Ascending aorta (tissue), 2 donors: Measurements from ENCODE around the gene BCR. TPM values are rescaled to one million over a fixed set of nuclear protein-coding genes. Genes with fewer than 3 reads are reported as not detected.
A peak's percentile ranks its signal among the peaks of the same experiment; 100 is the strongest.

Experiments used
- DNase-seq, 2 donors: peaks; one replicate each; pipeline ENCODE4 v3.0.0-alpha.2; 2019; ENCODE audit warnings: low spot score in 2 of 2
- H3K27ac ChIP-seq, 2 donors: fragments of 200-600 bp; sonication (generic); one replicate each; pipeline ENCODE4 v1.5.1; 2016 to 2017; ENCODE audit warnings: mild to moderate bottlenecking in 1 of 2
- H3K27me3 ChIP-seq: fragments of 200-600 bp; sonication (generic); one replicate; pipeline ENCODE4 v1.5.1; 2017
- H3K36me3 ChIP-seq, 2 donors: fragments of 200-600 bp; sonication (generic); one replicate each; pipeline ENCODE4 v1.5.1; 2016
- H3K4me1 ChIP-seq, 2 donors: fragments of 200-600 bp; sonication (generic); one replicate each; pipeline ENCODE4 v1.5.1; 2016 to 2017; ENCODE audit warnings: mild to moderate bottlenecking in 1 of 2
- H3K4me3 ChIP-seq, 2 donors: fragments of 200-600 bp; sonication (generic); one replicate each; pipeline ENCODE4 v1.5.1; 2016 to 2017; ENCODE audit warnings: mild to moderate bottlenecking in 1 of 2
- H3K9me3 ChIP-seq, 2 donors: fragments of 200-600 bp; sonication (generic); one replicate each; pipeline ENCODE4 v1.5.1; 2016
- intact Hi-C: fragments of 100-400 bp; cut with DNase I; formaldehyde crosslinking; loops from one replicate; pipeline ENCODE4 v1.15.1; 2023
- total RNA-seq: library from RNA; depleted of rRNA; stranded (reverse); fragments of >200 nt; gene quantifications from one replicate; pipeline ENCODE4 v1.1.0, GENCODE V29; 2016
- TF ChIP-seq, protein P1 (sequence below), 3 experiments: fragments of 200-600 bp in 2 of 3; fragments of 450-650 bp in 1 of 3; sonication (generic) in 2 of 3; IDR thresholded peaks; one replicate each; pipeline ENCODE4 v1.5.1; 2016 to 2019; ENCODE audit warnings: antibody characterized with exemption in 3 of 3, mild to moderate bottlenecking in 1 of 3, moderate library complexity in 1 of 3

The BCR gene
- total RNA-seq, 1 donor from 2014 or later = 216 TPM

DNA sequence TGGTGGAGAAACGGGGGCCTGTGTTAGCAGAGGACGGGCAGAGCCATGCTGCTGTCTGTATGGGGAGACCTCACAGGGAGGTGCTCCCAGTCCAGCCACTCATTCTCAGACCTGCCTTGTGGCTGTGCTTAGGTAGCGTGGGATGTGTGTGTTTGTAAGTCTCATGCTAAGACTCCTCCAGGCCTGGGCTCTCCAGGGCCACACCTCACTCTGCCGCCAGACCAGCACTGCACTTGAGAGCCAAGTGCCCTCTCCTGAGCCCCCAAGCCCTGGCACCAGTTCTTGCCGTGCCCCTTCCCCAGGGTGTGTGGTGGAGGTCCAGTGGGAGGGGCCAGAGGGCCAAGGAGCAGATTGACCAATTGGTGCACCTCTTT lies 108.8 kb downstream of the BCR start:
- Histone ChIP-seq H3K27ac (peak overlapping the region in 1 of 2 donors; percentile 68), H3K27me3 (no peaks in the 10 kb centered on the region)
- intact Hi-C loops = loop anchor here (10.0 kb wide), 2 partner anchors 224 to 236 kb away; no protein-coding TSS in a partner anchor

GRCh38 chr22:23289851-23290724 lies 109.8 kb downstream of the BCR start:
- Histone ChIP-seq H3K27ac (peak overlapping the region; percentile 47 to 68), H3K27me3 (no peaks in the 10 kb centered on the region), H3K9me3 (no peaks in the 10 kb centered on the region), H3K4me3 (no peak overlapping the region), H3K4me1 (peaks cover 0 to 6% of the 10 kb centered on the region in 2 donors), H3K36me3 (peaks cover 75 to 98% of the 10 kb centered on the region in 2 donors)
- TF ChIP-seq, protein P1, sequence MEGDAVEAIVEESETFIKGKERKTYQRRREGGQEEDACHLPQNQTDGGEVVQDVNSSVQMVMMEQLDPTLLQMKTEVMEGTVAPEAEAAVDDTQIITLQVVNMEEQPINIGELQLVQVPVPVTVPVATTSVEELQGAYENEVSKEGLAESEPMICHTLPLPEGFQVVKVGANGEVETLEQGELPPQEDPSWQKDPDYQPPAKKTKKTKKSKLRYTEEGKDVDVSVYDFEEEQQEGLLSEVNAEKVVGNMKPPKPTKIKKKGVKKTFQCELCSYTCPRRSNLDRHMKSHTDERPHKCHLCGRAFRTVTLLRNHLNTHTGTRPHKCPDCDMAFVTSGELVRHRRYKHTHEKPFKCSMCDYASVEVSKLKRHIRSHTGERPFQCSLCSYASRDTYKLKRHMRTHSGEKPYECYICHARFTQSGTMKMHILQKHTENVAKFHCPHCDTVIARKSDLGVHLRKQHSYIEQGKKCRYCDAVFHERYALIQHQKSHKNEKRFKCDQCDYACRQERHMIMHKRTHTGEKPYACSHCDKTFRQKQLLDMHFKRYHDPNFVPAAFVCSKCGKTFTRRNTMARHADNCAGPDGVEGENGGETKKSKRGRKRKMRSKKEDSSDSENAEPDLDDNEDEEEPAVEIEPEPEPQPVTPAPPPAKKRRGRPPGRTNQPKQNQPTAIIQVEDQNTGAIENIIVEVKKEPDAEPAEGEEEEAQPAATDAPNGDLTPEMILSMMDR (IDR thresholded peaks at IDR 0.05) = peak; percentile 71 to 83 (median 76)
- intact Hi-C loops = loop anchor here (10.0 kb wide), 2 partner anchors 225 to 235 kb away; no protein-coding TSS in a partner anchor
- peak in 1 of 2 donors; percentile 75 for DNase-seq

More for the DNA sequence above, 108.8 kb downstream of the BCR start:
- Histone ChIP-seq H3K4me1 (peaks cover 0 to 6% of the 10 kb centered on the region in 2 donors), H3K36me3 (peaks cover 76 to 98% of the 10 kb centered on the region in 2 donors), H3K9me3 (no peaks in the 10 kb centered on the region), H3K4me3 (no peak overlapping the region)
- no peak for DNase-seq
- TF ChIP-seq, protein P1 (IDR thresholded peaks at IDR 0.05) = no peak

GRCh38 chr22:23291806-23292452 lies 111.6 kb downstream of the BCR start:
- no peaks in the 10 kb centered on the region for H3K9me3 ChIP-seq
- DNase-seq = no peak
- H3K4me1 ChIP-seq = peaks cover 0 to 6% of the 10 kb centered on the region in 2 donors
- no peak overlapping the region for H3K27ac ChIP-seq
- no peaks in the 10 kb centered on the region for H3K27me3 ChIP-seq
- intact Hi-C loops = no loop called here
- peaks cover 80 to 95% of the 10 kb centered on the region in 2 donors for H3K36me3 ChIP-seq
- no peak overlapping the region for H3K4me3 ChIP-seq
- TF ChIP-seq, protein P1 (IDR thresholded peaks at IDR 0.05) = no peak

DNA sequence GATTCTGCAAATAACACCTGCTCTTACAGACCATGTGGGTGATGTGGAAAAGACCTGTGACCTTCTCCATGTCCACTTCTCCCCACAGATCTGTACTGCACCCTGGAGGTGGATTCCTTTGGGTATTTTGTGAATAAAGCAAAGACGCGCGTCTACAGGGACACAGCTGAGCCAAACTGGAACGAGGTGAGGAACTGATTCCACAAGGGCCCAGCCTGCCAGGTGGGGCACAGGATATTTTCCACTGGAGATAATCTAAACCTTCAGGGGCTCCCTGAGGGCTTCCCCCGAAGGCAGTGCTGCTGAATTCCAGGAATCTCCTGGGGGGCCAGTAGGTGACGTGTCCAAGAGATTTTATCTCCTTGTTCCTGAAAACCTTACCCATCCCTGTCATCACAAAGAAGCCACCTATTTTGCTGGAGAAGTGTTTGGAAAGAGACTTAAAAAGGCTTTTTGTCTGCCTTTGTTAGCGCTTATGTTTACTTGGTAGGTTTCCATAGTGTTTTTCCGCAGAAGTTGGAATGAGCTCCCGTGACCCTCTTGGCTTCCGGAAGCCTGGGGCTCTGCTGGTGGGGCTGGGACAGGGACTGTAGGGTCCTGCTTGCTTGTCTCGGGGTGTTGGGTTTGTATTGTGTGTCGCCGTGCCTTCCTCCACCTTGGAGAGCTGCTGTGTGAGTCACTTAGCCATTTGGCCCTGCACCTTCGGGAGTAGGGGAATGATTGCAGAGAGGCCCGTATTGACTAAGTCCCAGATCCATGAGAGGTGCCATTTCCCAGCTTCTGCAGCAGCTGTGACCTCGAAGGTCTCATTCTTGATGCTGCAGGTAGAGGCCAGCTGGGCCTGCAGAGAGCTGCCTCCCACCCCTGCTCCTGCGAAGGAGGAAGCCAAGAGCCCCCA lies 112.4 kb downstream of the BCR start:
- no peak overlapping the region for H3K27ac ChIP-seq
- intact Hi-C loops = no loop called here
- peaks cover 81 to 95% of the 10 kb centered on the region in 2 donors for H3K36me3 ChIP-seq
- no peak for DNase-seq
- no peaks in the 10 kb centered on the region for H3K9me3 ChIP-seq
- H3K27me3 ChIP-seq = no peaks in the 10 kb centered on the region
- peaks cover 0 to 6% of the 10 kb centered on the region in 2 donors for H3K4me1 ChIP-seq
- no peak overlapping the region for H3K4me3 ChIP-seq
- TF ChIP-seq, protein P1 (IDR thresholded peaks at IDR 0.05) = no peak

DNA sequence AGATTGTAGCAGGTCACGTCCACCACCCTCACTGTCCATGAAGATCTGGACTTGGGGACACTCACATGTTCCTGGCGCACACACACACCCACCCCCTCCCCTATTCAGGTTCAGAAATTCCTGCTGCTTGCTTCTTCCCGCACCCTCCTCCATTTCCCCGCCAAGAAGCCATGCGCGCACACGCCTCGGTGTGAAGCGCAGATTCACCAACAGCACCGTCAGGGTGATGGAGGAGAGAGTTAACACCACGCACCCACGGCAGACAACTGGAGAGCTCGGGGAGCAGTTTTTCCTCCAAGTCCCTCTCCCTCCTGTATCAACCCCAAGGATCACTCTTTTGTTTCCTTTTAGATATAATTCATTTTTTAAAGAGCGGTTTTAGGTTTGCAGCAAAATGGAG lies 113.4 kb downstream of the BCR start:
- H3K9me3 ChIP-seq = no peaks in the 10 kb centered on the region
- H3K27me3 ChIP-seq = no peaks in the 10 kb centered on the region
- H3K27ac ChIP-seq = no peak overlapping the region
- H3K4me3 ChIP-seq = no peak overlapping the region
- peaks cover 0 to 6% of the 10 kb centered on the region in 2 donors for H3K4me1 ChIP-seq
- TF ChIP-seq, protein P1 (IDR thresholded peaks at IDR 0.05) = no peak
- DNase-seq = no peak
- peaks cover 79 to 91% of the 10 kb centered on the region in 2 donors for H3K36me3 ChIP-seq
- intact Hi-C loops = no loop called here
